Limb (tissue), 2 donors: ENCODE measurements around the gene DUSP10.

Source experiments
- DNase-seq, 2 donors: peaks; one replicate each; pipeline ENCODE4 v3.0.0-alpha.2; 2016; ENCODE audit errors: extremely low spot score in 2 of 2

Gene DUSP10

GRCh38 chr1:221765527-221765926, 23.6 kb upstream of the DUSP10 start:
- DNase-seq: no peak

- no peak for DNase-seq
These were observed 20.2 kb upstream of the DUSP10 start for GRCh38 chr1:221762121-221762520.

GRCh38 chr1:221761354-221762002, 19.6 kb upstream of the DUSP10 start:
- no peak for DNase-seq

GRCh38 chr1:221760911-221761310, 19.0 kb upstream of the DUSP10 start:
- DNase-seq: no peak

- DNase-seq: no peak
These were observed 17.5 kb upstream of the DUSP10 start for GRCh38 chr1:221759436-221759835.

GRCh38 chr1:221758455-221758854, 16.6 kb upstream of the DUSP10 start:
- DNase-seq: no peak

GRCh38 chr1:221756830-221757551, 15.1 kb upstream of the DUSP10 start:
- DNase-seq: no peak

GRCh38 chr1:221753828-221754188, 11.9 kb upstream of the DUSP10 start:
- no peak for DNase-seq

- DNase-seq: no peak
These were observed 9.5 kb upstream of the DUSP10 start for GRCh38 chr1:221751226-221751887.

GRCh38 chr1:221748981-221749380, 7.1 kb upstream of the DUSP10 start:
- no peak for DNase-seq

GRCh38 chr1:221747839-221748238, 6.0 kb upstream of the DUSP10 start:
- no peak for DNase-seq

GRCh38 chr1:221743416-221744208, 1.7 kb upstream of the DUSP10 start:
- DNase-seq: peak in 1 of 2 donors; percentile 51

GRCh38 chr1:221742555-221743415, 896 bp upstream of the DUSP10 start:
- DNase-seq: peak; percentile 46 to 82

- peak; percentile 48 to 72 for DNase-seq
These were observed 741 bp downstream of the DUSP10 start for GRCh38 chr1:221740993-221741702.

- no peak for DNase-seq
These were observed 1.4 kb downstream of the DUSP10 start for GRCh38 chr1:221740369-221740992.

GRCh38 chr1:221739677-221740025, 2.2 kb downstream of the DUSP10 start:
- no peak for DNase-seq

GRCh38 chr1:221739018-221739676, 2.7 kb downstream of the DUSP10 start:
- no peak for DNase-seq

GRCh38 chr1:221736714-221737113, 5.2 kb downstream of the DUSP10 start:
- no peak for DNase-seq

GRCh38 chr1:221735999-221736398, 5.9 kb downstream of the DUSP10 start:
- DNase-seq: no peak
